KG1 (cell line): Measurements from ENCODE around the gene CISH.

ENCODE experiments used
- DNase-seq: peaks from one replicate; lab custom pipeline; 2025; lab: John Stamatoyannopoulos, UW

Gene CISH

GRCh38 chr3:50571486-50571885 lies 40.1 kb downstream of the CISH start:
- DNase-seq: no peak

- DNase-seq: no peak
Observed at GRCh38 chr3:50570508-50571279, 40.9 kb downstream of the CISH start.

- peak; percentile 89 for DNase-seq
Observed at GRCh38 chr3:50568947-50569749, 42.4 kb downstream of the CISH start, which contains the start of gene HEMK1. Gene HEMK1 (plus strand): TSS chr3:50569522. CDS start chr3:50571105, 1,583 bp downstream.

- no peak for DNase-seq
Observed at GRCh38 chr3:50567386-50568167, 44.0 kb downstream of the CISH start, which contains the start of gene C3orf18. Gene C3orf18 (minus strand): TSS chr3:50567747. CDS start chr3:50565699, 2,048 bp downstream.

GRCh38 chr3:50567011-50567385 lies 44.6 kb downstream of the CISH start:
- DNase-seq: no peak

GRCh38 chr3:50564321-50564720 lies 47.3 kb downstream of the CISH start:
- no peak for DNase-seq

- no peak for DNase-seq
Observed at GRCh38 chr3:50563867-50564266, 47.7 kb downstream of the CISH start.

- no peak for DNase-seq
Observed at GRCh38 chr3:50562861-50563260, 48.7 kb downstream of the CISH start.

GRCh38 chr3:50559702-50560101 lies 51.9 kb downstream of the CISH start:
- no peak for DNase-seq

- DNase-seq: no peak
Observed at GRCh38 chr3:50557915-50558314, 53.7 kb downstream of the CISH start.

GRCh38 chr3:50557106-50557505 lies 54.5 kb downstream of the CISH start:
- no peak for DNase-seq
